GM13976 (cell line): ENCODE results near the gene HAGH.

Experiments
- DNase-seq: peaks from one replicate; pipeline ENCODE4 v3.0.0; 2012; ENCODE audit warnings: low spot score
- CTCF ChIP-seq: IDR thresholded peaks from 2 replicates; pipeline ENCODE4 v1.5.1; 2012; ENCODE audit warnings: borderline replicate concordance, mild to moderate bottlenecking; ENCODE audit not compliant: insufficient read depth; ENCODE audit errors: extremely low read depth, missing control alignments, control extremely low read depth
- in situ Hi-C: fragments of 300-500 bp; cut with MboI; formaldehyde crosslinking; loops from one replicate; pipeline ENCODE4 v1.12.0; 2022; ENCODE audit warnings: low sequenced_read_pairs, mixed read lengths, inconsistent platforms; ENCODE audit not compliant: unreplicated experiment

HAGH gene

DNA sequence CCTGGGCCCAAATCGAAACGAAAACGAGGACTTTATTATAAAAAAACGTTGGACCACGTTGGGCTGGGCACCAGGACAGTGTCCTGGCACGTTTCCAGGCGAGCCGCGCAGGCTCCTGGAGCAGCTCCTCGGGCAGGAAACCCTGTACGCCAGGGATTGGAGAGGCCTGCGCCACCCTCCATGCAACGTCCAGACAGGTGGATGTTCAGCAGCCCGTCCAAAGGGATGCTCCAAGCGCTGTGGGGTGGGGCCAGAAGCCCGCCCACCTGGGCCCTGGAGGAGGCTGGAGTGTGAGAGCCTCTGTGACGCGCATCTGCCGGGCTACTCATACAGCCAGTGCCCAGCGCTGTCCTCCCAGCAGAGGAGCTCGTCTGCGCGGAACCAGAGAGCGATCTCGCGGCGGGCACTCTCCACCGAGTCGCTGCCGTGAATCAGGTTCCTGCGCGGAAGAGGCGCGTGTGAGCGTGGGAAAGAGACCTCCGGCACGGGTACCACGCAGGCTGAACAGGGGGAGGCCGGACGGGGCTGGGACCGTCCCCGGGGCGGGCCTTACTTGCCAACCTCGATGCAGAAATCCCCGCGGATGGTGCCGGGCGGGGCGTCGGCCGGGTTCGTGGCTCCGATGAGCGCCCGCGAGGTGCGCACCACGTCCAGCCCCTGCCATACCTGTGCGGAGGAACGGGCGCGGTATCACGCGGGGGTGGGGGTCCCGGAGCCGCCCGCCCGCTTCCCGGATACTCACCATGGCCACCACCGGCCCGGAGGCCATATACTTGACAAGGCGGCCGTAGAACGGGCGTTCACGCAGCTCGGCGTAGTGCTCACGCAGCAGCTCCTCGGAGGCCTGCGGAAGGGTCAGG is 56.1 kb downstream of the HAGH start:
- peak; percentile 81 for DNase-seq
- in situ Hi-C loops = no loop called here
- TF ChIP-seq CTCF = no peak

GRCh38 chr16:1769402-1770300 is 57.0 kb downstream of the HAGH start:
- no peak for DNase-seq
- no peak for TF ChIP-seq CTCF
- in situ Hi-C loops = no loop called here

GRCh38 chr16:1768767-1769401 is 57.7 kb downstream of the HAGH start:
- in situ Hi-C loops = no loop called here
- DNase-seq = no peak
- TF ChIP-seq CTCF = no peak

- DNase-seq = no peak
- TF ChIP-seq CTCF = no peak
- in situ Hi-C loops = no loop called here
Measured at GRCh38 chr16:1768061-1768766, 58.4 kb downstream of the HAGH start.

DNA sequence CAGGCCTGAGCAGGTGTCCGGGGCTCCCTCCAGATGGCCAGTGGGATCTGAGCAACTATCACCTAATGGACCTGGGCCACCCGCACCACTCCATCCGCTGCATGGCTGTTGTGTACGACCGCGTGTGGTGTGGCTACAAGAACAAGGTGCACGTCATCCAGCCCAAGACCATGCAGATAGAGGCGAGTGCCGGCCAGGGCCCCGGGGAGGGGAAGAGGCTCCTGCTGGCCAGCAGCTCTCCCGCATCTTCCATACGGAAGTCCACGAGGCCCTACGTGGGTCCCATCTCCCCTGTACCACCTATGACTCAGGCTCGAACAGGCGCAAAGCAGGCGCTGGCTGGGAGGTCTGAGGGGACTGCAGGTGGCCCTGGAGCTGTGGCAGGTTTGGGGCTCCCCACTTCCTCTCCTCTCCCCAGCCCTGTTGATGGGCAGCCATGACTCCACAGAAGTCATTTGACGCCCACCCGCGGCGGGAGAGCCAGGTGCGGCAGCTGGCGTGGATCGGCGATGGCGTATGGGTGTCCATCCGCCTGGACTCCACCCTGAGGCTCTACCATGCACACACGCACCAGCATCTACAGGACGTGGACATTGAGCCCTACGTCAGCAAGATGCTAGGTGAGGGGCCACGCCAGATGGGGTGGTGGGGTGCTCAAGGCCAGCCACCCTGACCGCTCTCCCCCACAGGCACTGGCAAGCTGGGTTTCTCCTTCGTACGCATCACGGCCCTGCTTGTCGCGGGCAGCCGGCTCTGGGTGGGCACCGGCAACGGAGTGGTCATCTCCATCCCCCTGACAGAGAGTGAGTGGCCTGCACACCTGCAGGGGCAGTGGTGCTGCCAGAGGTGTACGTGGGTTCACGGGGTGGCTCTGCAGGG is 59.3 kb downstream of the HAGH start:
- in situ Hi-C loops = no loop called here
- TF ChIP-seq CTCF = no peak
- DNase-seq = no peak
